ENCODE measurements around the gene ORC6. TPM values are rescaled to one million over a fixed set of nuclear protein-coding genes. Genes with fewer than 3 reads are reported as not detected.

Gene ORC6
- total and polyA plus RNA-seq, 2 donors (not counting 1 experiment from before 2014, with no cell fraction given): 4.7 to 4.8 TPM

GRCh38 chr16:46733319-46733830, 43.9 kb downstream of the ORC6 start:
- Mint-ChIP-seq H3K27ac (no peak overlapping the region), H3K4me1 (no peaks in the 10 kb centered on the region), H3K27me3 (no peaks in the 10 kb centered on the region), H3K9me3 (ENCODE audit: insufficient read depth) (no peaks in the 10 kb centered on the region), H3K4me3 (no peak overlapping the region)
- no peak overlapping the region for H3K4me2 ChIP-seq (replicated peaks; ENCODE audit: low read depth, low read length, poor library complexity, severe bottlenecking)
- intact Hi-C loops (cut with micrococcal nuclease): no loop called here
- H3K27me3 ChIP-seq (replicated peaks in 1 of 4; ENCODE audit: control extremely low read depth in 1 of 4, control insufficient read depth in 3 of 4, insufficient read depth in 4 of 4, low read length in 3 of 4): no peaks in the 10 kb centered on the region
- H3K27ac ChIP-seq (ENCODE audit: low read length in 2 of 2): no peak overlapping the region
- no peak overlapping the region for H2AFZ ChIP-seq (ENCODE audit: insufficient read depth, low read depth, low read length, poor library complexity, severe bottlenecking)
- no peak overlapping the region for H3K9ac ChIP-seq (ENCODE audit: low read length)
- ChIA-PET POLR2A (no interaction called here), CTCF (no interaction called here)
- no peak for DNase-seq
- H3K9me3 ChIP-seq (ENCODE audit: control extremely low read depth in 1 of 3, control insufficient read depth in 2 of 3, insufficient read depth in 1 of 3, low read length in 2 of 3): no peaks in the 10 kb centered on the region
- TF ChIP-seq EZH2 (IDR thresholded peaks at IDR 0.05; ENCODE audit: borderline replicate concordance, insufficient read depth, low read depth, low read length, poor library complexity, severe bottlenecking) (no peak), CTCF (IDR thresholded peaks at IDR 0.05) (no peak)
- H3K79me2 ChIP-seq (ENCODE audit: control insufficient read depth, insufficient read depth, low read length): no peaks in the 10 kb centered on the region
- no peaks in the 10 kb centered on the region for H3K36me3 ChIP-seq (replicated peaks in 1 of 2; ENCODE audit: control extremely low read depth in 1 of 2, control insufficient read depth in 1 of 2, extremely low read depth in 1 of 2, insufficient read depth in 2 of 2, low read length in 1 of 2)
- 94% methylated on average over 7 of the region's 9 CpGs for WGBS (ENCODE audit: insufficient coverage)
- no peaks in the 10 kb centered on the region for H3K4me1 ChIP-seq (ENCODE audit: control insufficient read depth in 2 of 2, insufficient read depth in 2 of 2, low read length in 2 of 2)
- no peak for ATAC-seq (ENCODE audit: low read depth)
- H3K4me3 ChIP-seq (ENCODE audit: control extremely low read depth in 1 of 5, extremely low read depth in 1 of 5, insufficient read depth in 1 of 5, low read depth in 2 of 5, low read length in 4 of 5): no peak overlapping the region
- H4K20me1 ChIP-seq (ENCODE audit: control insufficient read depth, insufficient read depth, low read length, poor library complexity, severe bottlenecking): no peaks in the 10 kb centered on the region

GRCh38 chr16:46736695-46737094, 47.2 kb downstream of the ORC6 start:
- Histone ChIP-seq H3K9ac (ENCODE audit: low read length) (no peak overlapping the region), H3K4me2 (replicated peaks; ENCODE audit: low read depth, low read length, poor library complexity, severe bottlenecking) (no peak overlapping the region), H2AFZ (ENCODE audit: insufficient read depth, low read depth, low read length, poor library complexity, severe bottlenecking) (no peak overlapping the region), H3K4me1 (ENCODE audit: control insufficient read depth in 2 of 2, insufficient read depth in 2 of 2, low read length in 2 of 2) (peaks cover 2 to 7% of the 10 kb centered on the region in 2 donors), H3K79me2 (ENCODE audit: control insufficient read depth, insufficient read depth, low read length) (no peaks in the 10 kb centered on the region), H3K36me3 (replicated peaks in 1 of 2; ENCODE audit: control extremely low read depth in 1 of 2, control insufficient read depth in 1 of 2, extremely low read depth in 1 of 2, insufficient read depth in 2 of 2, low read length in 1 of 2) (no peaks in the 10 kb centered on the region), H3K9me3 (ENCODE audit: control extremely low read depth in 1 of 3, control insufficient read depth in 2 of 3, insufficient read depth in 1 of 3, low read length in 2 of 3) (no peaks in the 10 kb centered on the region), H4K20me1 (ENCODE audit: control insufficient read depth, insufficient read depth, low read length, poor library complexity, severe bottlenecking) (no peaks in the 10 kb centered on the region), H3K27me3 (replicated peaks in 1 of 4; ENCODE audit: control extremely low read depth in 1 of 4, control insufficient read depth in 3 of 4, insufficient read depth in 4 of 4, low read length in 3 of 4) (no peaks in the 10 kb centered on the region), H3K27ac (ENCODE audit: low read length in 2 of 2) (no peak overlapping the region), H3K4me3 (ENCODE audit: control extremely low read depth in 1 of 5, extremely low read depth in 1 of 5, insufficient read depth in 1 of 5, low read depth in 2 of 5, low read length in 4 of 5) (no peak overlapping the region)
- WGBS (ENCODE audit: insufficient coverage): 94% methylated on average over 11 of the region's 12 CpGs
- ATAC-seq (ENCODE audit: low read depth): no peak
- TF ChIP-seq CTCF (IDR thresholded peaks at IDR 0.05) (no peak), EZH2 (IDR thresholded peaks at IDR 0.05; ENCODE audit: borderline replicate concordance, insufficient read depth, low read depth, low read length, poor library complexity, severe bottlenecking) (no peak)
- no peak for DNase-seq
- Mint-ChIP-seq H3K27me3 (no peaks in the 10 kb centered on the region), H3K27ac (no peak overlapping the region), H3K9me3 (ENCODE audit: insufficient read depth) (no peaks in the 10 kb centered on the region), H3K4me3 (no peak overlapping the region), H3K4me1 (peaks cover 6% of the 10 kb centered on the region)
- intact Hi-C loops (cut with micrococcal nuclease): no loop called here
- ChIA-PET POLR2A (no interaction called here), CTCF (no interaction called here)

Data from B cell (primary cell).